HG03457 (cell line): ENCODE measurements around the gene TES.
"Not testable (repeated sequence)": the region's sequence is repeated elsewhere in the genome, so short reads cannot be mapped to it uniquely, and the experiment has no call there.

Experiments used
- ATAC-seq: cut with Tn5 transposase; IDR thresholded peaks from one replicate; pipeline ENCODE4 v1.9.1; 2021; ENCODE audit warnings: moderate number of reproducible peaks; ENCODE audit not compliant: unreplicated experiment

TES gene

DNA sequence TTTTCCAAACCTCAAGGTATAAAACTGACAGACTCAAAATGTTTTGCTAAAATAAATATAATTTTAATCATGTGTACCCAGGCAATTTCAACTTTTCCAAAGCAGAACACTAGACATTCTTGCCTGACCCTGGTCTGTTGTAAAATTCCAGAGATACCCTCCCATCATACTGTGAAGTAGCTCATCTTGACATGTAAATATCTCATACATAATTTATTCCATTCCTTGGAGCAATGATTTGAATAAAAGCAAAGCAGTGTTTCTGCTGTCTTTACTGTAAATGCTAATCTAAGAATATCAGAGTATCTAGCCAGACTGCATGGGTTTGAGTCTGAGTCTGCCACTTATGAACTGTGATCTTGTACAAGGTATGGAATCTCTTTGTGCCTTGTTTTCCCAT lies 68.9 kb downstream of the TES start:
- no peak for ATAC-seq

DNA sequence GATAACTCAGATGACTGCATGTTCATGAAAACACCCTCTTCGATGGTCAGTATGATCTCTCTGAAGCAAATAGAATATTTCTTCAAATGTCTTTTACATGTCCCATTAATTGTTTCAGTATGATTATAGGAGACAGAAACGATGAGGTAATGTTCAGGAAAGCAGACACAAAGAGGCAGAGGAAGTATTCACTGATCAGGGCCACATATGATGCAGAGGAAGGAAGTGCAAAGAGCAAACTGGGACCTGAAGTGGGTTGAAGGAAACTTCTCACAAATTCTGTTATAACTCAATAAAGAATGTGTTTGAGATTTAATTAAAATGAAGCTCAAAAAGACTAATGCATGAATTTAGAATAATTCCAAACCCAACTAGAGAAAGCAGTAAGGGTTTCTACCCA lies 70.5 kb downstream of the TES start:
- no peak for ATAC-seq

DNA sequence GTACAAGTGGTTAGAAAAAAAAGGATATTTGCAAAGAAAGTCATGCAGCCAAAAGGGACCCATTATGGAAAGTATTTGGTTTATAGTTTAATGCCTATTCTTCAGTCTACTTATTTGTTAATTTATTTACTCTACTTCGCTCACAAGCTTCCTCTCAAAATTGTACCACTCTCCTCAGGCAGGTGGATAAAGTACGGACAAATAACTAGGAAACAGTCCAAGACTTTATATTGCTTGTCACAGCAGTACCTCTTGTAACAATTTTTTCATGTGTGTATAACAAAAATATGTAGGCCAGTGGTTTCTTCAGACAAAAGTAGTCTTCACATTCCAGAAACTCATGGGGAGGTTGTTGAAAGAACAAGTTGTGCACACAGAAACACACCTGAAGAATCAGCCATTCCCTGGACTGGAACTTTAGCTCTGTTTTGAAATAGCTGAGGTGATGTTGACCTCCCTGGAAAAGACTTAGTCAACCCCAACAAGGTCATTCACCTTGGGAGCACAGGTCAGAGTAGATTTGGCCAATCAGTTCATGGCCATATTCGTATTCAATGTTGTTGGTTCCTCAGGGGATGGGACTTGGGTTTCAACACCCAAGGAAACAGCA lies 73.4 kb downstream of the TES start:
- ATAC-seq = no peak

DNA sequence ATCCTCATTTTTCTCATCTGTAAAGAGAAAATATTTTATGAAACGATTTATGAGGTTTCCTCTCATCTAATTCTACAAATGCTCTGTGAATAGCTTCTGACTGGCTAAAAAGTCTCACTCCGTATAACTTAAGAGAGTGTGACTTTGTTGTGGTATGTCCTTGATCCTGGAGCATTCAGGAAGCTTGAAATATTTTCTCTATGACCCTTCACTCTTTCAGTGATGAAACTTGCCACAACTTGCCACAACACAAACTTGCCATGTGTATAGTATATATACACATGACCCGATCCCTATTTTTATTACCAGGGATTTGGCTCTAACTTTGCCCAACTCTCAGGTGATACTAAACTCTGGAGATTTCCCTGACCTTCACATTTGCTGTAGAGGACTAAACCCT lies 74.1 kb downstream of the TES start:
- ATAC-seq = no peak

DNA sequence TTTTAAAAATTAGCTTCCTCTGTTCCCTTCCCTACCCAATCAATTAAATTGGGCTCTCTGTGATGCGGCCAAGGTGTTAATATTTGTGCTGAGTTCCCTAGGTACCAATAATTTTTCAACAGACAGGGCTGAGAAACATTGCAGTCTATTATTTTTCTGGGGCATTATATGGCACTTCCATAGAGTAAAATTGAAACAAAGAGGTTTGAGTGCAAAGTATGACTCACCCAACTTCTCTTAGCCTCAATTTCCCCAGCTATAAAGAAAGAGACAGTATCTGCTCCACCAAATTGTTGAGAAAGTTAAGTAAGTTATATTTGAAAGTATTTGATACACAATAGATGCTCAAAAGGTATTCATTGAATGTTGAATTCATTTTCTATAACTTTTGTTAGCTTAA lies 74.9 kb downstream of the TES start:
- no peak for ATAC-seq

DNA sequence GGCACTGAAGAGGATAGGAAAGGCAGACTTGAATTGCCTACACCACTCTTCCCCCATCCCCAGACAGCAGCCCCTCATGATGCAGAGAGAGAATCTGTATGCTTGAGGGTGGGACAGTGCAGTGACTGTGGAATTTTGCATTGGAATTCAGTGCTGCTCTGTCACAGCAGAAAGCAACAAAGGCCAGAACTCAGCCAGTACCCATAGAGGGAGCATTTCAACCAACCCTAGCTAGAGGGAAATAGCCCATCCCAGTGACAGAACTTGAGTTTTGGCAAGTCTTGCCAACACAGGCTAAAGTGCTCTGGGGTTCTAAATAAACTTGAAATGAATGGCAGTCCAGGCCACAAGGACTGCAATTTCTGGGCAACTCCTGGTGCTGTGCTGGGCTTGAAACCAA lies 80.4 kb downstream of the TES start:
- ATAC-seq = no peak

DNA sequence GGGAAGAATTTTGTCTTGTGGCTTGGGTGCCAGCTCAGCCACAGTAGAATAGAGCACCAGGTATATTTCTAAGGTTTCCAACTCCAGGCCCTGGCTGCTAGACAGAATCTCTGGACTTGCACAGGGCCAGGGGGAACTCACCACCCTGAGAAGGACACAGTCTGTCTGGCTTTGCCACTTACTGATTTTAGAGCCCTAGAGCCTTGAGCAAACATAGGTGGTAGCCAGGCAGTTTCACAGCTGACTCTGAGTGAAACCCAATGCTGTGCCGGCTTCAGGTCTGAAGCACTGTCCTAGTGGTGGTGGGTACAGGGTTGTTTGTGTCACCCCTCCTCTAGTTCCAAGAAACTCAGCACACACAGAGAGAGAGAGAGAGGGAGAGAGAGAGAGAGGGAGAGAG lies 81.6 kb downstream of the TES start:
- no peak for ATAC-seq

DNA sequence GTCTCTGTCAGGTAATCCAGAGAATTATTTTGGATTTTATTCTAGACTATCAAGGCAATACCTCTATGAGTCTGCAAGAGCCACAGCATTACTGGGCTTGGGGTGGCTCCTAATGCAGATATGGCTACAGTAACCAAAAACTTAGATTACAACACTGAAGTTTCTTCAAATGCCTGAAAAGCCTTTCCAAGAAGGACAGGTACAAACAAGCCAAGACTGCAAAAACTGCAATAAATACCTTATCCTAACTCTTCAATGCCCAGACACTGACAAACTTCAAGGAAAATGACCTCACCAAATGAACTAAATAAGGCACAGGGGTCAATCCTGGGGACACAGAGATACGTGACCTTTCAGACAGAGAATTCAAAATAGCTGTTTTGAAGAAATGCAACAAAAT lies 82.0 kb downstream of the TES start:
- ATAC-seq = no peak

DNA sequence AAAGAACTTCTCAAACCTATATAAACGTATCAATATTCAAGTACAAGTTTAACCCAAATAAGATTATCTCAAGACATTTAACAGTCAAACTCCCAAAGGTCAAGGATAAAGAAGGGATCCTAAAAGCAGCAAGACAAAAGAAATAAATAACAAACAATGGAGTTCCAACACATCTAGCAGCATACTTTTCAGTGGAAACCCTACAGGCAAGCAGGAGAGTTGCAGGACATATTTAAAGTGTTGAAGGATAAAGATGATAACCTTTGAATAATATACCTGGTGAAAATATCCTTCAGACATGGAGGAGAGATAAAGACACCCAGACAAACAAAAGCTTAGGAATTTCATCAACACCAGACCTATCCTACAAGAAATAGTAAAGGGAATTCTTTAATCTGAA lies 82.8 kb downstream of the TES start:
- no peak for ATAC-seq

DNA sequence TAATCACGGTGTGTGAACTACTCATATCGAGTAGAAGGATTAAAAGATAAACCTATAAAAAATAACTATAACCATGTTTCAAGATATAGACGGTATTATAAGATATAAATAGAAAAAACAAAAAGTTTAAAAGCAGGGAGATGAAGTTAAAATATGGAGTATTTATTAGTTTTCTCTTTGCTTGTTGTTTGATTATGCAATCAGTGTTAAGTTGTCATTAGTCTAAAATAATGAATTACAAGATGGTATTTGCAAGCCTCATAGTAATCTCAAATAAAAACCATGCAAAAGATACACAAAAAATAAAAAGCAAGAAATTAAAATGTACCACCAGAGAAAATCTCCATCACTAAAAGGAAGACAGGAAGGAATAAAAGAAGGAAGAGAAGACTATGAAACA lies 83.3 kb downstream of the TES start:
- ATAC-seq = no peak

DNA sequence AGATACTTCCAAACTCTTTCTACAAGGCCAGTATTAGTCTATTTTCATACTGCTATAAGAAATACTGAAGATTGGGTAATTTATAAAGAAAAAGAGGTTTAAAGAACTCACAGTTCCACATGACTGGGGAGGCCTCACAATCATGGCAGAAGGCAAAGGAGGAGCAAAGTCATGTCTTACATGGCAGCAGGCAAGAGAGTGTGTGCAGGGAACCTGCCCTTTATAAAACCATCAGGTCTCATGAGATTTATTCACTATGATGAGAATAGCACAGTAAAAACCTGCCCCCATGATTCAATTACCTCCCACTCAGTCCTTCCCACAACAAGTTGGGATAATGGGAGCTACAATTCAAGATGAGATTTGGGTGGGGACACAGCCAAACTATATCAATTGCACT lies 85.6 kb downstream of the TES start:
- not testable (repeated sequence) for ATAC-seq

DNA sequence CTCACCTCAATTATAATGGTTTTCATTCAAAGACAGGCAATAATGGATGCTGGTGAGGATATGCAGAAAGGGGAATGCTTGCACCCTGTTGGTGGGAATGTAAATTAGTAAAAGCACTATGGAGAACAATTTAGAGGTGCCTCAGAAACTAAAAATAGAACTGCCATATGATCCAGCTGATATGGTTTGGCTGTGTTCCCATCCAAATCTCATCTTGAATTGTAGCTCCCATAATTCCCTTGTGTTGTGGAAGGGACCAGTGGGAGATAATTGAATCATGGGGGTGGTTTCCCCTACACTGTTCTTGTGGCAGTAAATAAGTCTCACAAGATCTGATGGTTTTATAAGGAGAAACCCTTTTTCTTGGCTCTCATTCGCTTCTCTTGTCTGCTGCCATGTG lies 87.7 kb downstream of the TES start:
- no peak for ATAC-seq

DNA sequence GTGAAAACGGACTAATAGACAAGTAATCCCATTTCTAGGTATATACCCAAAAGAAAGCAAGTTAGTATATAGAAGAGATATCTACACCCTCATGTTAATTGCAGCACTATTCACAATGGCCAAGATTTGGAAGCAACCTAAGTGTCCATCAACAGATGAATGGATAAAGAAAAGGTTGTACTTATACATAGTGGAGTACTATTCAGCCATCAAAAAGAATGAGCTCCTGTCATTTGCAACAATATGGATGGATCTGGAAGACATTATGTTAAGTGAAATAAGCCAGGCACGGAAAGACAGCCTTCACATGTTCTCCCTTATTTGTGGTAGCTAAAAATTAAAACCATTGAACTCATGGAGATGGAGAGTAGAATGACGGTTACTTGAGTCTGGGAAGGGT lies 88.2 kb downstream of the TES start:
- no peak for ATAC-seq

DNA sequence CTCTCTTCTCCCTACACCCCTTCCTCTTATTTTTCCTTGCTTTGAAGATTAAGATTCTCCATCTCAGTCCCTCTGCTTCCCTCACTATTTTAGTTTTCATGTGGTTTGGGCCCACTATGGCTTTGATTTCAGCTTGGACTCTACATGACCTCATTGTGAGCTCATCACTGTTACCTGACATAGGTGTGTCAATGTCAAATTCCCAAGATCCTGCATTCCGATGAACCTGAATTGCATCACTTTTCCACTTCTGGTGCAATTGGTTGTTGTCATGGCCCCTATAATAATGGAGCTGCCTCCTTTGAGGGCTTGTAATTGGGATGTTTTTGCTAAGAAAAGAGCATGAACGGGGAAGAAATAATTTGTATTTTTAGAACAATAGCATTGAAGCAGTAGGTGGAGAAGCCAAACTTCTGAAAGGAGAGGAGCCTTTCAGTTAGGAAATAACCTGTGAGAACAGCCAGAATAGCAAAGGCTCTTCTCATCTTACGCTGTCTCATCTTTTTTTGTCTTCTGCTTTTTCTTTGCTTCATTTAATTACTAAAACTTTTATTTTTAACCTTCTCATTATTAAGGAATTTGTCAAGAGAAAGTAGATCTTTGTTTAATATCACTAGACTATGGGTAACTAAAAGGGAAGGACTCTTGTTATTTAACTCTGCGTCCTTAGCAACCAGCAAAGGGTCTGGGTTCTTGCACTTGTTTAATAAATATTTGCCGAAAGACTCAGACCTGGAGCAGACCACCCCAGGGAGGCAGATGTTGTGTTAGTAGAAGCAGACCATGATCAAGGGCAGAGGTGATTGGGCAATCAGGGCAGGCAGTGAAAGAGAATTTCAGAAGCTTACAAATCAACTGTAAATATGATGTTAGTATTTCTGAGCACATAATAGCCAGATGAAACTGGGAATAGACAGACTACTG lies 95.4 kb downstream of the TES start:
- ATAC-seq = no peak

DNA sequence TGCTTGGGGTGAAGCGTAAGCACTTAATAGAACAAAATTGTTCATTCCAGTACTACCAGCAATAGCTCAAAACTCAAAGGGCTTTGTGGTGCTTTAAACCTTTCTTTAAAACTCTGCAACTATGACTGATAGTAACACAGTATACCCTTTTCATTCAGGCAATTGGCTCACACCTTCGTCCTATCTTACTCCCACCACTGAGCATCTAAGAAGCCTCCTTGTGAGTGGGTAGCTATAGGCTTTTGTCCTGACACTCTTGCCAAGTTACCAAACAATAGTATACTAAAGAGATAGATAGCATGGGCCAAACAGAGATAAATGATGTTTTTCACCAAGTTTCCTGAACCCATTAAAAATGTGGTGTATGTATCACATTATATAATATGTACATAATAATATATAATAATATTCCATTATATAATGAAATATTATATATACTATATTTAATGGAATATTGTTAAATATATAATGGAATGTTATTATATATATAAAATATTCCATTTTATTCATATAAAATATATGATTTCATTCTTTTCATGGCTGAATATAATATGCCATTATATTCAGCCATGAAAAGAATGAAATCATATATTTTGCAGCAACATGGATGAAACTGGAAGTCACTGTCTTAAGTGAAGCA lies 96.2 kb downstream of the TES start:
- ATAC-seq = no peak

DNA sequence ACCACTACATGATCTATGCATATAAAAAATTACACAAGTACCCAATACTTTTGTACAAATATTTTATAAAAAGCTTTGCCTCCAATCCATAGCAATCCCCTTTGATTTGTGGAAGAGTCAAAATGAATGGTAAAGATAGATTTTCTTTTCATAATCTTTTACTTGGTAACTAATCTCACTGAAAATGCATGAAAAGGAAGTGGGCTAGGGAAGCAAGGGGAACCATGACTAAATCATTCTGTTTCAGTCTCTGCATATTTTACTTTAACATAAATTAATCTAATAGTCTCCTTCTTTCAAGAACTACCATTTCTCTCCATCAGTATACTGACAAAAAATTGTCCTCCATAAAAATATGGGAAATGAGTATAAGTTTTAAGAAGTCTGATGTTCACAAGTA lies 96.9 kb downstream of the TES start:
- no peak for ATAC-seq
